Right atrium auricular region (tissue), 2 donors: ENCODE data around the gene DDR1. TPM values are rescaled to one million over a fixed set of nuclear protein-coding genes. Genes with fewer than 3 reads are reported as not detected.
"Not testable (repeated sequence)": the region's sequence is repeated elsewhere in the genome, so short reads cannot be mapped to it uniquely, and the experiment has no call there.

ENCODE experiments used
- DNase-seq: peaks from one replicate; pipeline ENCODE4 v3.0.0-alpha.2; 2019; ENCODE audit warnings: low spot score
- H3K27ac ChIP-seq, 2 donors: fragments of 200-600 bp; sonication (generic); 1 replicate in 1 of 2; 2 replicates in 1 of 2; pipeline ENCODE4 v1.5.1; 2016 to 2019
- H3K27me3 ChIP-seq, 2 donors: fragments of 200-600 bp; sonication (generic); one replicate each; pipeline versions ENCODE4 v1.5.1 to v1.6.0; 2017 to 2019
- H3K36me3 ChIP-seq: fragments of 200-600 bp; sonication (generic); one replicate; pipeline ENCODE4 v1.5.1; 2016
- H3K4me1 ChIP-seq, 2 donors: fragments of 200-600 bp; sonication (generic); one replicate each; pipeline versions ENCODE4 v1.5.1 to v1.6.0; 2017 to 2019
- H3K4me3 ChIP-seq, 2 donors: fragments of 200-600 bp; sonication (generic); 1 replicate in 1 of 2; 2 replicates in 1 of 2; pipeline ENCODE4 v1.5.1; 2017 to 2019; ENCODE audit warnings: mild to moderate bottlenecking in 1 of 2, moderate library complexity in 1 of 2
- H3K9me3 ChIP-seq, 2 donors: fragments of 200-600 bp; sonication (generic); one replicate each; pipeline ENCODE4 v1.5.1; 2019
- CTCF ChIP-seq, 2 donors: fragments of 200-600 bp; sonication (generic); IDR thresholded peaks; one replicate each; pipeline ENCODE4 v1.5.1; 2019; ENCODE audit warnings: antibody characterized with exemption in 2 of 2
- total RNA-seq, 2 donors: library from RNA; depleted of rRNA; stranded (reverse); fragments of >200 nt; gene quantifications; one replicate each; pipeline ENCODE4 v1.1.0, GENCODE V29; 2016

DDR1 gene
- total RNA-seq, 2 donors from 2014 or later = 61.7 to 106 TPM

- no peak for DNase-seq
- Histone ChIP-seq H3K27me3 (no peaks in the 10 kb centered on the region), H3K27ac (no peak overlapping the region), H3K4me3 (no peak overlapping the region), H3K9me3 (no peaks in the 10 kb centered on the region), H3K36me3 (no peaks in the 10 kb centered on the region), H3K4me1 (no peaks in the 10 kb centered on the region)
- no peak for TF ChIP-seq CTCF (IDR thresholded peaks at IDR 0.05)
These were observed 27.2 kb upstream of the DDR1 start for GRCh38 chr6:30857112-30857511.

- TF ChIP-seq CTCF (IDR thresholded peaks at IDR 0.05) = no peak
- Histone ChIP-seq H3K9me3 (no peaks in the 10 kb centered on the region), H3K4me1 (no peaks in the 10 kb centered on the region), H3K27me3 (no peaks in the 10 kb centered on the region), H3K36me3 (no peaks in the 10 kb centered on the region), H3K27ac (no peak overlapping the region), H3K4me3 (no peak overlapping the region)
- no peak for DNase-seq
These were observed 26.8 kb upstream of the DDR1 start for GRCh38 chr6:30857549-30857948.

GRCh38 chr6:30859726-30860125 lies 24.6 kb upstream of the DDR1 start:
- H3K4me3 ChIP-seq, DNase-seq, H3K4me1 ChIP-seq, H3K9me3 ChIP-seq, H3K27me3 ChIP-seq, H3K36me3 ChIP-seq, H3K27ac ChIP-seq: not testable (repeated sequence)

GRCh38 chr6:30861257-30862048 lies 22.9 kb upstream of the DDR1 start:
- Histone ChIP-seq H3K27me3 (no peaks in the 10 kb centered on the region), H3K27ac (no peak overlapping the region), H3K4me1 (no peaks in the 10 kb centered on the region), H3K4me3 (no peak overlapping the region), H3K9me3 (no peaks in the 10 kb centered on the region), H3K36me3 (no peaks in the 10 kb centered on the region)
- no peak for TF ChIP-seq CTCF (IDR thresholded peaks at IDR 0.05)
- DNase-seq = no peak

- no peak for DNase-seq
- Histone ChIP-seq H3K27me3 (no peaks in the 10 kb centered on the region), H3K9me3 (no peaks in the 10 kb centered on the region), H3K36me3 (no peaks in the 10 kb centered on the region), H3K4me3 (no peak overlapping the region), H3K27ac (no peak overlapping the region), H3K4me1 (no peaks in the 10 kb centered on the region)
- no peak for TF ChIP-seq CTCF (IDR thresholded peaks at IDR 0.05)
These were observed 22.0 kb upstream of the DDR1 start for GRCh38 chr6:30862156-30862875.

- Histone ChIP-seq H3K27ac (no peak overlapping the region), H3K4me1 (no peaks in the 10 kb centered on the region), H3K27me3 (no peaks in the 10 kb centered on the region), H3K36me3 (no peaks in the 10 kb centered on the region), H3K4me3 (no peak overlapping the region), H3K9me3 (peaks cover 0 to 15% of the 10 kb centered on the region in 2 donors)
- TF ChIP-seq CTCF (IDR thresholded peaks at IDR 0.05) = no peak
- no peak for DNase-seq
These were observed 20.0 kb upstream of the DDR1 start for GRCh38 chr6:30864325-30864724.

GRCh38 chr6:30869241-30869749 lies 15.0 kb upstream of the DDR1 start:
- not testable (repeated sequence) for DNase-seq, H3K27me3 ChIP-seq, H3K4me3 ChIP-seq, H3K4me1 ChIP-seq, H3K27ac ChIP-seq, H3K36me3 ChIP-seq
- H3K9me3 ChIP-seq = peaks cover 0 to 23% of the 10 kb centered on the region in 2 donors
